Measurements from ENCODE around the gene NPFFR2. TPM values are rescaled to one million over a fixed set of nuclear protein-coding genes. Genes with fewer than 3 reads are reported as not detected.
A peak's percentile ranks its signal among the peaks of the same experiment; 100 is the strongest.

NPFFR2 gene
- total and polyA plus RNA-seq, 9 of the 15 experiments (the other 6 are each of a cell fraction or from before 2014, with no cell fraction given): 0.15 to 0.98 (median 0.48) TPM

GRCh38 chr4:72112514-72113156, 80.8 kb downstream of the NPFFR2 start (continued):
- TF ChIP-seq NFE2L1 (tag; IDR thresholded peaks at IDR 0.05; ENCODE audit: borderline replicate concordance, low read depth) (no peak), HMBOX1 (IDR thresholded peaks at IDR 0.05) (no peak), HDGF (IDR thresholded peaks at IDR 0.05) (no peak), SFPQ (IDR thresholded peaks at IDR 0.05; ENCODE audit: low read depth, low read length) (no peak), FOXJ2 (tag; IDR thresholded peaks at IDR 0.05) (peak; percentile 29; the same call in 1 of the 2 replicates), KAT8 (IDR thresholded peaks at IDR 0.05; ENCODE audit: low read depth) (no peak), MAFK (IDR thresholded peaks at IDR 0.05; ENCODE audit: low read length) (no peak), ZNF384 (IDR thresholded peaks at IDR 0.05; ENCODE audit: low read depth, low read length) (no peak), MYNN (IDR thresholded peaks at IDR 0.05) (0 out of 2 replicates have a peak, but pooled peaks have one; percentile 55), MYNN (CRISPR knock-in tag; IDR thresholded peaks at IDR 0.05) (no peak), SMARCC2 (IDR thresholded peaks at IDR 0.05; ENCODE audit: low read depth) (peak; percentile 73), TAF7 (tag; IDR thresholded peaks at IDR 0.05) (no peak), PML (IDR thresholded peaks at IDR 0.05; ENCODE audit: low read length) (no peak), ZNF699 (CRISPR knock-in tag; IDR thresholded peaks at IDR 0.05; ENCODE audit: insufficient replicate concordance) (no peak), SMARCA4 (IDR thresholded peaks at IDR 0.05) (peak; percentile 83), CBFA2T3 (IDR thresholded peaks at IDR 0.05) (peak; percentile 69), BRF2 (IDR thresholded peaks at IDR 0.05; ENCODE audit: borderline replicate concordance, insufficient read depth, insufficient read length) (no peak), GATAD2B (IDR thresholded peaks at IDR 0.05; ENCODE audit: borderline replicate concordance) (no peak), CBFA2T2 (conservative IDR thresholded peaks at IDR 0.05) (peak; percentile 76), ZBTB2 (IDR thresholded peaks at IDR 0.05) (no peak)
